Pancreas (tissue), 10 donors: Measurements from ENCODE around the gene SLIT3. TPM values are rescaled to one million over a fixed set of nuclear protein-coding genes. Genes with fewer than 3 reads are reported as not detected.

ENCODE experiments used
- ATAC-seq, 4 donors: fragments of 200-7000 bp; cut with Tn5 transposase; one replicate each; pipeline versions ENCODE4 v1.8.0 to v1.9.1; 2020; ENCODE audit warnings: mild to moderate bottlenecking in 4 of 4, moderate library complexity in 4 of 4
- DNase-seq, 6 donors: peaks; one replicate each; pipeline ENCODE4 v3.0.0-alpha.2; 2020
- FAIRE-seq: peaks from 2 replicates; lab custom pipeline; 2012; peaks lifted over from hg19 to GRCh38; lab: Jason Lieb, UNC
- H3K27ac ChIP-seq, 4 donors: fragments of 200-600 bp; sonication (generic); 1 replicate in 3 of 4; 2 replicates in 1 of 4; pipeline versions ENCODE4 v1.5.0 to v1.8.0; 2020
- H3K27me3 ChIP-seq, 4 donors: fragments of 200-600 bp; one replicate each; pipeline ENCODE4 v1.8.0; 2021
- H3K36me3 ChIP-seq, 3 donors: fragments of 200-600 bp; sonication (generic) in 1 of 3; one replicate each; pipeline versions ENCODE4 v1.5.0 to v1.8.0; 2020 to 2021
- H3K4me1 ChIP-seq, 3 donors: fragments of 200-600 bp; one replicate each; pipeline ENCODE4 v1.8.0; 2021
- H3K4me3 ChIP-seq, 4 donors: fragments of 200-600 bp; sonication (generic) in 2 of 4; one replicate each; pipeline versions ENCODE4 v1.5.0 to v1.8.0; 2020 to 2021
- H3K9me3 ChIP-seq, 4 donors: fragments of 200-600 bp; one replicate each; pipeline ENCODE4 v1.8.0; 2021
- WGBS, 2 donors: extraction: QIAGEN DNeasy Blood & Tissue Kit; methylation state at CpG; one replicate each; pipeline ENCODE4 v1.1.7; 2013; 5-methylcytosine and 5-hydroxymethylcytosine counted together
- intact Hi-C, 3 donors: fragments of 100-400 bp; cut with DNase I; formaldehyde crosslinking; loops; one replicate each; pipeline versions ENCODE4 v1.11.1 to v1.14.2; 2022
- polyA plus RNA-seq, 2 donors: library from polyadenylated mRNA; stranded (reverse); fragments of 200-250 nt; gene quantifications; one replicate each; pipeline ENCODE4 v1.2.3, GENCODE V29; 2013
- total RNA-seq, 6 donors: library from RNA; stranded (reverse); fragmentation: NEBNext Ultra II Directional in 4 of 6; extraction: Animal tissue kit (Norgen Biotek cat#: 25700) in 4 of 6; gene quantifications; one replicate each; pipeline versions ENCODE4 v1.2.1 to v1.2.4, GENCODE V29; 2021 to 2023
- TF ChIP-seq, protein P1 (sequence below), 4 donors: fragments of 200-600 bp; sonication (generic) in 3 of 4; IDR thresholded peaks; one replicate each; pipeline versions ENCODE4 v1.5.0 to v1.8.0; 2021; ENCODE audit warnings: antibody characterized with exemption in 4 of 4
- donor health status: healthy with polysubstance abuse.
- donor health status: DM: no; HTN: no; CAD: no; lungs with moderate emphysema.
- donor health status: DM: no; HTN: no; CAD: no.
- donor health status: control.
- donor health status: control.
- donor health status: Bipolar disorder and iron deficiency.
- donor health status: DM: yes; HTN: yes; CAD: no.
- donor health status: DM: no; HTN: no; CAD: no.
- donor health status: DM: no; HTN: no; CAD: no.
- donor health status: DM: yes; HTN: yes; CAD: no.

Gene SLIT3
- total and polyA plus RNA-seq, 8 donors, result 1.1 to 11.4 (median 2.1) TPM

DNA sequence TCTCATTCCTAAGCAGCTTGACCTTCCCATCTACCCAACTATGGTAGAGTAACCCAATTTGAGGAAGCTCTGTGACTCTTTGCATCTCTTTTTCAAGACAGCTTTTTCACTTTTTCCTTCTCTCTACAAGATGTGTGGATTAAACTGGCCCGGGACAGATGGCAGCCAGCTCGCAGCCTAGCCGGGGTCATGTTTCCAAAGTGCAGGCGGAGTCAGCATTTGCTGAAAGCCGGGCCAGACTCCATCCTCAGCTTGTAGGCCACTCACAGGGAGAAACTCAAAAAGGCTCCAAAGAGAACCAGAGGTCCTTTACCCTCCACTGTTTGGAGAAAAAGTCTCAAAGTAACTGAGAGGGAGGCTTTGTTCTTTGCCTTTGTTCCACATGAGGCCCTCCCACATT lies 435.0 kb downstream of the SLIT3 start:
- H3K4me1 ChIP-seq, result no peaks in the 10 kb centered on the region
- 60 to 70% methylated on average over 5 of the region's 5 CpGs for WGBS, 2 donors
- no peaks in the 10 kb centered on the region for H3K9me3 ChIP-seq
- no peak for DNase-seq
- H3K4me3 ChIP-seq, result no peak overlapping the region
- intact Hi-C loops, result no loop called here
- TF ChIP-seq, protein P1, sequence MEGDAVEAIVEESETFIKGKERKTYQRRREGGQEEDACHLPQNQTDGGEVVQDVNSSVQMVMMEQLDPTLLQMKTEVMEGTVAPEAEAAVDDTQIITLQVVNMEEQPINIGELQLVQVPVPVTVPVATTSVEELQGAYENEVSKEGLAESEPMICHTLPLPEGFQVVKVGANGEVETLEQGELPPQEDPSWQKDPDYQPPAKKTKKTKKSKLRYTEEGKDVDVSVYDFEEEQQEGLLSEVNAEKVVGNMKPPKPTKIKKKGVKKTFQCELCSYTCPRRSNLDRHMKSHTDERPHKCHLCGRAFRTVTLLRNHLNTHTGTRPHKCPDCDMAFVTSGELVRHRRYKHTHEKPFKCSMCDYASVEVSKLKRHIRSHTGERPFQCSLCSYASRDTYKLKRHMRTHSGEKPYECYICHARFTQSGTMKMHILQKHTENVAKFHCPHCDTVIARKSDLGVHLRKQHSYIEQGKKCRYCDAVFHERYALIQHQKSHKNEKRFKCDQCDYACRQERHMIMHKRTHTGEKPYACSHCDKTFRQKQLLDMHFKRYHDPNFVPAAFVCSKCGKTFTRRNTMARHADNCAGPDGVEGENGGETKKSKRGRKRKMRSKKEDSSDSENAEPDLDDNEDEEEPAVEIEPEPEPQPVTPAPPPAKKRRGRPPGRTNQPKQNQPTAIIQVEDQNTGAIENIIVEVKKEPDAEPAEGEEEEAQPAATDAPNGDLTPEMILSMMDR (IDR thresholded peaks at IDR 0.05), result no peak
- FAIRE-seq, result no peak
- H3K27me3 ChIP-seq, result no peaks in the 10 kb centered on the region
- ATAC-seq, result no peak
- no peak overlapping the region for H3K27ac ChIP-seq
- no peaks in the 10 kb centered on the region for H3K36me3 ChIP-seq

GRCh38 chr5:168863021-168863420 lies 437.9 kb downstream of the SLIT3 start:
- no peaks in the 10 kb centered on the region for H3K4me1 ChIP-seq
- 79 to 91% methylated on average over 5 of the region's 5 CpGs for WGBS, 2 donors
- H3K4me3 ChIP-seq, result no peak overlapping the region
- DNase-seq, result no peak
- no peaks in the 10 kb centered on the region for H3K9me3 ChIP-seq
- intact Hi-C loops, result no loop called here
- TF ChIP-seq, protein P1 (IDR thresholded peaks at IDR 0.05), result no peak
- no peaks in the 10 kb centered on the region for H3K27me3 ChIP-seq
- no peak for FAIRE-seq
- H3K36me3 ChIP-seq, result no peaks in the 10 kb centered on the region
- no peak for ATAC-seq
- no peak overlapping the region for H3K27ac ChIP-seq

DNA sequence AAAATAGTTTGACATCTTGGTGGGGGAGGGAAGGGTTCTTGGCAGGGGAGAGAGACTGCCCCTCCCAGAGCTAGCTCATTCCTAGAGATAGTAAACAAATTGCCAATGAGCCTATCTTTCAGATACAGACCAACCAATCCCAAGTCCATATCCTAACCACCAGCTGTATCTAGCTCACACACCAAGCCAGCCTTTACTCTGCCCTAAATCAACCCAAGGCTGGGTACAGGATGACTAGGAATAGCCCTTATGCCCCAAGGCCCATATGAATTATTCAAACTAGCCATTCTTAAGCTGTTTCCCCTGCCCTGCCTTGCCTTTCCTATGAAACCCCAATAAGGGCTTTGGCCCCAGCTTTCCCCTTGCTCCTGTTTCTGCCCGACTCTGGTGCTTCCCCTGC lies 440.4 kb downstream of the SLIT3 start:
- intact Hi-C loops, result no loop called here
- H3K4me3 ChIP-seq, result no peak overlapping the region
- no peak for ATAC-seq
- FAIRE-seq, result no peak
- no peaks in the 10 kb centered on the region for H3K27me3 ChIP-seq
- no peaks in the 10 kb centered on the region for H3K36me3 ChIP-seq
- DNase-seq, result no peak
- TF ChIP-seq, protein P1 (IDR thresholded peaks at IDR 0.05), result no peak
- H3K4me1 ChIP-seq, result no peaks in the 10 kb centered on the region
- H3K27ac ChIP-seq, result no peak overlapping the region
- H3K9me3 ChIP-seq, result no peaks in the 10 kb centered on the region
- WGBS, 2 donors, result 84 to 85% methylated on average over 1 of the region's 1 CpG

GRCh38 chr5:168860081-168860480 lies 440.9 kb downstream of the SLIT3 start:
- intact Hi-C loops, result no loop called here
- TF ChIP-seq, protein P1 (IDR thresholded peaks at IDR 0.05), result no peak
- H3K4me1 ChIP-seq, result no peaks in the 10 kb centered on the region
- no peak overlapping the region for H3K27ac ChIP-seq
- WGBS, 2 donors, result 54 to 65% methylated on average over 1 of the region's 1 CpG
- H3K9me3 ChIP-seq, result no peaks in the 10 kb centered on the region
- no peak overlapping the region for H3K4me3 ChIP-seq
- FAIRE-seq, result no peak
- H3K36me3 ChIP-seq, result no peaks in the 10 kb centered on the region
- no peak for DNase-seq
- no peak for ATAC-seq
- no peaks in the 10 kb centered on the region for H3K27me3 ChIP-seq

DNA sequence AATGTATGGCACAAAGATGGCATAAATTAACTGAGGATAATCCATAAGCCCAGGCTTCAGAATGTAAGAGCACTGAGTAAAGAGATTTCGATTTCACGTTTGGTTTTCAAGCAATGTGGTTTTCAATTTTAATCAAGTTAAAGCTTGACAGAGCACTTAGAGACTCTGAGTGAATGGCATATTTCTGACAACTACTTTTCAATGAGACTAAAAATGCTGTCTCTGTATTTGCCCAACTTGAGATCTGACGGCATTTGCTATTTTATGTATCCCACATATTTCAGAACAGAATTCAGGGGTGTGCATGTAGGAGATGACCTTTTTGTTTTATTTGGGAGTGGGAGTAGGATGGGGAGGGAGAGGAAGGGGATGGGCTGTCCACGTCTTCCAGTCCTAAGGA lies 441.5 kb downstream of the SLIT3 start:
- Histone ChIP-seq H3K9me3 (no peaks in the 10 kb centered on the region), H3K4me3 (no peak overlapping the region), H3K4me1 (no peaks in the 10 kb centered on the region), H3K27me3 (no peaks in the 10 kb centered on the region), H3K27ac (no peak overlapping the region), H3K36me3 (no peaks in the 10 kb centered on the region)
- no peak for ATAC-seq
- TF ChIP-seq, protein P1 (IDR thresholded peaks at IDR 0.05), result no peak
- DNase-seq, result no peak
- 61 to 82% methylated on average over 4 of the region's 4 CpGs for WGBS, 2 donors
- intact Hi-C loops, result no loop called here
- no peak for FAIRE-seq
